ENCODE measurements around the gene MXD4. TPM values are rescaled to one million over a fixed set of nuclear protein-coding genes. Genes with fewer than 3 reads are reported as not detected.
"Not testable (repeated sequence)": the region's sequence is repeated elsewhere in the genome, so short reads cannot be mapped to it uniquely, and the experiment has no call there.

Gene MXD4
- total RNA-seq, 1 donor from 2014 or later, result 80.3 TPM

DNA sequence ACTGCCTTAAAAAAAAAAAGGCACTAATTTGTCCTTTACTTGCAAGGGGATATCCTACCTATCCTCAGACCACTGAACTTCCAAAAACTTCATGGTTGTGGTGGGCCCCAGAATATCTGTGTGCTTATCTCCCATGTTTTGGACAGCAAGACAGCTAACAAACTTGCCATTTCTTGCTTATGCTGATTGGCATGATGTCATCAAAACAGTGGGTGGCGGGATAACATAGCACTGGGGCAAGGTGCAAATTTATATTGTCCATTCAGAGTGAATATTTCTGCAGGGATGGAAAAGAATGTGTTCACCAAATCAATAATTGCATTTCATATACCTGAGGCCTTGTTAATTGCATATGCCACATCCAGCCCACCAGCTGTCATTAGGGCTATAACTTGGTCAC is 43.5 kb downstream of the MXD4 start:
- Mint-ChIP-seq H3K9me3 (ENCODE audit: low read depth) (no peaks in the 10 kb centered on the region), H3K4me1 (ENCODE audit: low read depth) (peaks cover 6% of the 10 kb centered on the region), H3K36me3 (ENCODE audit: low read depth) (no peaks in the 10 kb centered on the region), H3K4me3 (ENCODE audit: unreplicated experiment) (no peak overlapping the region), H3K27me3 (ENCODE audit: low read depth) (no peaks in the 10 kb centered on the region), H3K27ac (ENCODE audit: unreplicated experiment) (no peak overlapping the region)
- no peak for DNase-seq (ENCODE audit: low spot score)
- no peak for TF ChIP-seq CTCF (IDR thresholded peaks at IDR 0.05)

DNA sequence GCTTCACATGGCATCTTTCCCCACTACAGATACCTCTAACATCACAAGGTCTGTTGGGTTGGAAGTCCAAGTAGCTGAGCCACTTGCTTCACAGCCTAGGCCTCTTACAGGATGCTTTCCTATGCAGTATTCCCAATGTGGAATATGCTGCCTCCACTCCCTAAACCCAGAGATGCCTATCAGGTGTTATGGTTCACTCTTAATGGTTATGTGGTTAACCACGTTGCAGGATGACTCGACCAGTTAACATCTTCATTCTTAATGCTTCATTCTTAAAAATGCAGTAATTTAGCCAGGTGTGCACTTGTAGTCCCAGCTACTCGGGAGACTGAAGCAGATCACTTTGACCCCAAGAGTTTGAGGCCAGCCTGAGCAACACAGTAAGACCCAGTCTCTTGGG is 44.2 kb downstream of the MXD4 start:
- H3K4me1 Mint-ChIP-seq (ENCODE audit: low read depth), result peaks cover 6% of the 10 kb centered on the region
- H3K9me3 Mint-ChIP-seq (ENCODE audit: low read depth), result no peaks in the 10 kb centered on the region
- H3K4me3 Mint-ChIP-seq (ENCODE audit: unreplicated experiment), result no peak overlapping the region
- no peaks in the 10 kb centered on the region for H3K27me3 Mint-ChIP-seq (ENCODE audit: low read depth)
- TF ChIP-seq CTCF (IDR thresholded peaks at IDR 0.05), result no peak
- H3K36me3 Mint-ChIP-seq (ENCODE audit: low read depth), result peaks cover under 1% of the 10 kb centered on the region
- no peak for DNase-seq (ENCODE audit: low spot score)
- no peak overlapping the region for H3K27ac Mint-ChIP-seq (ENCODE audit: unreplicated experiment)

- peaks cover 6% of the 10 kb centered on the region for H3K36me3 Mint-ChIP-seq (ENCODE audit: low read depth)
- DNase-seq (ENCODE audit: low spot score), result no peak
- no peak for TF ChIP-seq CTCF (IDR thresholded peaks at IDR 0.05)
- H3K9me3 Mint-ChIP-seq (ENCODE audit: low read depth), result no peaks in the 10 kb centered on the region
- H3K4me3 Mint-ChIP-seq (ENCODE audit: unreplicated experiment), result no peak overlapping the region
- H3K4me1 Mint-ChIP-seq (ENCODE audit: low read depth), result no peaks in the 10 kb centered on the region
- H3K27ac Mint-ChIP-seq (ENCODE audit: unreplicated experiment), result no peak overlapping the region
- no peaks in the 10 kb centered on the region for H3K27me3 Mint-ChIP-seq (ENCODE audit: low read depth)
These were observed 49.1 kb downstream of the MXD4 start for GRCh38 chr4:2212831-2213230.

DNA sequence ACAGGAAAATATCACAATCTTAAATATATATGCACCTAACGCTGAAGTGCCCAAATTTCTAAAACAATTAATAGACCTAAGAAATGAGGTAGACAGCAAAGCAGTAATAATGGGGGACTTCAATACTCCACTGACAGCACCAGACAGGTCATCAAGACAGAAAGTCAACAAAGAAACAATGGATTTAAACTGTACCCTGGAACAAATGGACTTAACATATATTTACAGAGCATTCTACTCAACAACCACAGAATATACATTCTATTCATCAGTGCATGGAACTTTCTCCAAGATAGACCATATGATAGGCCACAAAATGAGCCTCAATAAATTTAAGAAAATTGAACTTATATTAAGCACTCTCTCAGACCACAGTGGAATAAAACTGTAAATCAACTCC is 59.1 kb downstream of the MXD4 start:
- H3K27me3 Mint-ChIP-seq (ENCODE audit: low read depth); H3K4me1 Mint-ChIP-seq (ENCODE audit: low read depth); H3K4me3 Mint-ChIP-seq (ENCODE audit: unreplicated experiment); H3K9me3 Mint-ChIP-seq (ENCODE audit: low read depth); H3K27ac Mint-ChIP-seq (ENCODE audit: unreplicated experiment); DNase-seq (ENCODE audit: low spot score): not testable (repeated sequence)
- peaks cover 11% of the 10 kb centered on the region for H3K36me3 Mint-ChIP-seq (ENCODE audit: low read depth)

Other genes with a start within 250 kb of the MXD4 start
- 0.53 to 1.6 TPM (median 1.6 TPM) in 3 replicates for gene NAT8L, start 202.8 kb downstream of the MXD4 start, total RNA-seq
- gene HAUS3, start 20.0 kb downstream of the MXD4 start, total RNA-seq, result 8.6 to 12.5 TPM (median 10.0 TPM) in 3 replicates
- gene POLN, start 20.0 kb downstream of the MXD4 start, total RNA-seq, result 3.8 to 9.1 TPM (median 5.5 TPM) in 3 replicates
- gene ZFYVE28, start 156.5 kb upstream of the MXD4 start, total RNA-seq, result 1.3 to 3.3 TPM (median 2.8 TPM) in 3 replicates
- gene CFAP99, start 156.8 kb upstream of the MXD4 start, total RNA-seq, result not detected in 3 replicates
- 53.6 to 56.3 TPM (median 54.0 TPM) in 3 replicates for gene RNF4, start 207.0 kb upstream of the MXD4 start, total RNA-seq

Data from chondrocyte (in vitro differentiated cells).